ENCODE measurements around the gene PLA2R1. TPM values are rescaled to one million over a fixed set of nuclear protein-coding genes. Genes with fewer than 3 reads are reported as not detected.
A peak's percentile ranks its signal among the peaks of the same experiment; 100 is the strongest.

PLA2R1 gene
- total RNA-seq, 6 donors from 2014 or later: 3.0 to 11.0 (median 5.9) TPM

- no peaks in the 10 kb centered on the region for H3K36me3 ChIP-seq
- WGBS, 2 donors: 84 to 88% methylated on average over 4 of the region's 4 CpGs
- H3K4me3 ChIP-seq: no peak overlapping the region
- peaks cover 0 to 3% (median 0%) of the 10 kb centered on the region in 4 donors for H3K9me3 ChIP-seq
- H3K27me3 ChIP-seq: no peaks in the 10 kb centered on the region
- ATAC-seq (ENCODE audit: low FRiP score in 2 of 2): no peak
- DNase-seq: no peak
- TF ChIP-seq POLR2AphosphoS5 (IDR thresholded peaks at IDR 0.05) (no peak), CTCF (IDR thresholded peaks at IDR 0.05) (no peak), POLR2A (IDR thresholded peaks at IDR 0.05) (no peak), EP300 (IDR thresholded peaks at IDR 0.05) (no peak)
- H3K4me1 ChIP-seq: no peaks in the 10 kb centered on the region
- no peak overlapping the region for H3K27ac ChIP-seq
These were observed 15.7 kb upstream of the PLA2R1 start for GRCh38 chr2:160077912-160078810.

GRCh38 chr2:160076914-160077313, 14.5 kb upstream of the PLA2R1 start:
- no peak for ATAC-seq (ENCODE audit: low FRiP score in 2 of 2)
- DNase-seq: no peak
- no peak overlapping the region for H3K4me3 ChIP-seq

GRCh38 chr2:160076241-160076640, 13.8 kb upstream of the PLA2R1 start:
- WGBS, 2 donors: 30 to 37% methylated on average over 2 of the region's 2 CpGs
- no peak overlapping the region for H3K4me3 ChIP-seq
- peaks cover 0 to 3% (median 0%) of the 10 kb centered on the region in 4 donors for H3K9me3 ChIP-seq
- no peak for DNase-seq
- no peak overlapping the region for H3K27ac ChIP-seq
- H3K27me3 ChIP-seq: no peaks in the 10 kb centered on the region
- H3K36me3 ChIP-seq: no peaks in the 10 kb centered on the region
- no peak for ATAC-seq (ENCODE audit: low FRiP score in 2 of 2)
- H3K4me1 ChIP-seq: no peaks in the 10 kb centered on the region
- TF ChIP-seq EP300 (IDR thresholded peaks at IDR 0.05): no peak
- no peak for TF ChIP-seq POLR2AphosphoS5 (IDR thresholded peaks at IDR 0.05)
- no peak for TF ChIP-seq CTCF (IDR thresholded peaks at IDR 0.05)
- no peak for TF ChIP-seq POLR2A (IDR thresholded peaks at IDR 0.05)

More at GRCh38 chr2:160076914-160077313, 14.5 kb upstream of the PLA2R1 start:
- 51 to 59% methylated on average over 4 of the region's 4 CpGs for WGBS, 2 donors
- Histone ChIP-seq H3K9me3 (peaks cover 0 to 3% (median 0%) of the 10 kb centered on the region in 4 donors), H3K36me3 (no peaks in the 10 kb centered on the region), H3K4me1 (no peaks in the 10 kb centered on the region), H3K27me3 (no peaks in the 10 kb centered on the region), H3K27ac (no peak overlapping the region)
- TF ChIP-seq POLR2AphosphoS5 (IDR thresholded peaks at IDR 0.05): no peak
- no peak for TF ChIP-seq EP300 (IDR thresholded peaks at IDR 0.05)
- TF ChIP-seq POLR2A (IDR thresholded peaks at IDR 0.05): no peak
- TF ChIP-seq CTCF (IDR thresholded peaks at IDR 0.05): no peak

- Histone ChIP-seq H3K36me3 (no peaks in the 10 kb centered on the region), H3K4me3 (no peak overlapping the region), H3K27ac (no peak overlapping the region), H3K27me3 (no peaks in the 10 kb centered on the region), H3K4me1 (no peaks in the 10 kb centered on the region), H3K9me3 (peaks cover 0 to 1% (median 0%) of the 10 kb centered on the region in 4 donors)
- DNase-seq (no peak), ATAC-seq (ENCODE audit: low FRiP score in 2 of 2) (peak in 1 of 2 donors; percentile 68)
- TF ChIP-seq POLR2AphosphoS5 (IDR thresholded peaks at IDR 0.05) (no peak), POLR2A (IDR thresholded peaks at IDR 0.05) (no peak), CTCF (IDR thresholded peaks at IDR 0.05) (no peak), EP300 (IDR thresholded peaks at IDR 0.05) (no peak)
- 67 to 70% methylated on average over 5 of the region's 5 CpGs for WGBS, 2 donors
These were observed 12.8 kb upstream of the PLA2R1 start for GRCh38 chr2:160075171-160075570.
